Keratinocyte (primary cell): ENCODE results near the gene DNAJC27. TPM values are rescaled to one million over a fixed set of nuclear protein-coding genes. Genes with fewer than 3 reads are reported as not detected.

Experiments
- DNase-seq: peaks from one replicate; pipeline ENCODE4 v3.0.0-alpha.2; 2011; ENCODE audit warnings: low read depth, missing footprints, low spot score
- FAIRE-seq: peaks from 2 replicates; lab custom pipeline; 2011; peaks lifted over from hg19 to GRCh38; lab: Jason Lieb, UNC
- H2AFZ ChIP-seq: 2 replicates; pipeline ENCODE4 v1.6.0; 2012; ENCODE audit warnings: low read length, control low read depth, inconsistent platforms; ENCODE audit not compliant: control insufficient read depth
- H3K27ac ChIP-seq: 2 replicates; pipeline ENCODE4 v1.5.1; 2011; ENCODE audit warnings: low read length; ENCODE audit not compliant: control insufficient read depth, insufficient read depth
- H3K27me3 ChIP-seq: 3 replicates; pipeline ENCODE4 v1.6.0; 2011; ENCODE audit warnings: low read length; ENCODE audit not compliant: control insufficient read depth, insufficient read depth; ENCODE audit errors: extremely low read depth
- H3K36me3 ChIP-seq, 2 experiments: 2 replicates in 1 of 2; 3 replicates in 1 of 2; pipeline ENCODE4 v1.5.1; 2011; ENCODE audit warnings: low read length in 2 of 2, mild to moderate bottlenecking in 1 of 2; ENCODE audit not compliant: control insufficient read depth in 2 of 2, insufficient read depth in 2 of 2; ENCODE audit errors: extremely low read depth in 1 of 2
- H3K4me1 ChIP-seq: 3 replicates; pipeline ENCODE4 v1.5.1; 2011; ENCODE audit warnings: low read length; ENCODE audit not compliant: control insufficient read depth, insufficient read depth; ENCODE audit errors: extremely low read depth
- H3K4me2 ChIP-seq: 3 replicates; pipeline ENCODE4 v1.6.0; 2011; ENCODE audit warnings: low read depth, low read length; ENCODE audit not compliant: control insufficient read depth, insufficient read depth; ENCODE audit errors: extremely low read depth
- H3K4me3 ChIP-seq, 3 experiments: fragments of 200-600 bp in 1 of 3; sonication (generic) in 1 of 3; 2 replicates in 2 of 3; 3 replicates in 1 of 3; pipeline ENCODE4 v1.5.1; 2011 to 2016; ENCODE audit warnings: low read length in 3 of 3, mild to moderate bottlenecking in 3 of 3, control low read depth in 2 of 3, inconsistent platforms in 1 of 3, low read depth in 1 of 3, mixed read lengths in 1 of 3, mixed run types in 1 of 3, moderate library complexity in 1 of 3; ENCODE audit not compliant: control insufficient read depth in 2 of 3, insufficient read depth in 2 of 3; ENCODE audit errors: extremely low read depth in 1 of 3
- H3K79me2 ChIP-seq: 2 replicates; pipeline ENCODE4 v1.6.0; 2012; ENCODE audit warnings: low read length; ENCODE audit not compliant: control insufficient read depth, insufficient read depth
- H3K9ac ChIP-seq: 3 replicates; pipeline ENCODE4 v1.6.0; 2011; ENCODE audit warnings: low read length; ENCODE audit not compliant: control insufficient read depth, insufficient read depth; ENCODE audit errors: extremely low read depth
- H3K9me1 ChIP-seq: 3 replicates; pipeline ENCODE4 v1.6.0; 2011; ENCODE audit warnings: low read length; ENCODE audit not compliant: control insufficient read depth, insufficient read depth; ENCODE audit errors: extremely low read depth
- H3K9me3 ChIP-seq: 2 replicates; pipeline ENCODE4 v1.5.1; 2012; ENCODE audit warnings: low read depth, low read length; ENCODE audit not compliant: control insufficient read depth
- H4K20me1 ChIP-seq: 3 replicates; pipeline ENCODE4 v1.6.0; 2011; ENCODE audit warnings: low read length; ENCODE audit not compliant: control insufficient read depth, insufficient read depth; ENCODE audit errors: extremely low read depth
- CTCF ChIP-seq, 3 experiments: IDR thresholded peaks in 1 of 3; conservative IDR thresholded peaks in 1 of 3; optimal IDR thresholded peaks in 1 of 3; 2 replicates in 2 of 3; 3 replicates in 1 of 3; pipeline versions ENCODE3 to v1.5.1; 2011; ENCODE audit warnings: low read length in 3 of 3, mild to moderate bottlenecking in 3 of 3, moderate library complexity in 2 of 3, control low read depth in 1 of 3, inconsistent platforms in 1 of 3; ENCODE audit not compliant: insufficient read depth in 2 of 3; ENCODE audit errors: extremely low read depth in 1 of 3
- EZH2 ChIP-seq: IDR thresholded peaks from one replicate; pipeline ENCODE4 v1.6.1; 2012; ENCODE audit warnings: inconsistent platforms, mild to moderate bottlenecking, low read length, moderate library complexity
- dilution Hi-C: fragments of 300-500 bp; cut with MboI; formaldehyde crosslinking; loops from one replicate; pipeline ENCODE4 v1.7.0; 2020; ENCODE audit warnings: low sequenced_read_pairs; ENCODE audit not compliant: extremely low pct_ligation_motif_present
- polyA plus RNA-seq, 5 experiments: library from polyadenylated mRNA; depleted of rRNA in 3 of 5; stranded (reverse) in 3 of 5; stranded (forward) in 1 of 5; unstranded in 1 of 5; fragments of >200 nt; gene quantifications; 1 replicate in 1 of 5; 2 replicates in 3 of 5; 3 replicates in 1 of 5; pipeline versions ENCODE4 v1.2.1 to v1.2.3, GENCODE V29; 2011 to 2012; ENCODE audit warnings: missing spikeins in 2 of 5, low read depth in 1 of 5, low replicate concordance in 1 of 5

Gene DNAJC27
- polyA plus RNA-seq, 1 donor (not counting 4 experiments of a cell fraction or from before 2014, with no cell fraction given), result 3.4 TPM

- Histone ChIP-seq H3K4me2 (no peak overlapping the region), H3K4me1 (no peaks in the 10 kb centered on the region), H3K27ac (no peak overlapping the region), H2AFZ (no peak overlapping the region), H3K27me3 (no peaks in the 10 kb centered on the region), H3K36me3 (no peaks in the 10 kb centered on the region), H3K9me1 (no peaks in the 10 kb centered on the region), H3K9ac (no peak overlapping the region), H3K79me2 (no peaks in the 10 kb centered on the region), H4K20me1 (no peaks in the 10 kb centered on the region), H3K4me3 (no peak overlapping the region), H3K9me3 (no peaks in the 10 kb centered on the region)
- no peak for TF ChIP-seq CTCF (optimal IDR thresholded peaks at IDR 0.05 in 1 of 3, IDR thresholded peaks at IDR 0.05 in 1 of 3, conservative IDR thresholded peaks at IDR 0.05 in 1 of 3; ENCODE audit: extremely low read depth in 1 of 3, insufficient read depth in 2 of 3, low read length in 3 of 3)
- TF ChIP-seq EZH2, result no peak
- dilution Hi-C loops, result no loop called here
- no peak for FAIRE-seq
- no peak for DNase-seq
Observed at GRCh38 chr2:24978661-24979060, 6.9 kb upstream of the DNAJC27 start.

GRCh38 chr2:24977631-24978030 lies 5.9 kb upstream of the DNAJC27 start:
- Histone ChIP-seq H3K4me3 (no peak overlapping the region), H3K4me1 (no peaks in the 10 kb centered on the region), H3K79me2 (no peaks in the 10 kb centered on the region), H3K27ac (no peak overlapping the region), H3K9ac (no peak overlapping the region), H4K20me1 (no peaks in the 10 kb centered on the region), H3K4me2 (no peak overlapping the region), H3K9me1 (no peaks in the 10 kb centered on the region), H3K27me3 (no peaks in the 10 kb centered on the region), H3K36me3 (no peaks in the 10 kb centered on the region), H3K9me3 (no peaks in the 10 kb centered on the region), H2AFZ (no peak overlapping the region)
- TF ChIP-seq EZH2, result no peak
- no peak for TF ChIP-seq CTCF (optimal IDR thresholded peaks at IDR 0.05 in 1 of 3, IDR thresholded peaks at IDR 0.05 in 1 of 3, conservative IDR thresholded peaks at IDR 0.05 in 1 of 3; ENCODE audit: extremely low read depth in 1 of 3, insufficient read depth in 2 of 3, low read length in 3 of 3)
- no peak for DNase-seq
- dilution Hi-C loops, result no loop called here
- no peak for FAIRE-seq
